ENCODE measurements around the gene ETFA.

ETFA gene

GRCh38 chr15:76311100-76311953 lies at the start of gene ETFA:
TSS of gene ETFA (minus strand) at chr15:76311469. CDS start at chr15:76311388, 81 bp downstream.
- peak within 1 kb of the TSS; percentile 95 for H3K4me3 ChIP-seq (ENCODE audit: low read depth, low read length)
- TF ChIP-seq, protein P1, sequence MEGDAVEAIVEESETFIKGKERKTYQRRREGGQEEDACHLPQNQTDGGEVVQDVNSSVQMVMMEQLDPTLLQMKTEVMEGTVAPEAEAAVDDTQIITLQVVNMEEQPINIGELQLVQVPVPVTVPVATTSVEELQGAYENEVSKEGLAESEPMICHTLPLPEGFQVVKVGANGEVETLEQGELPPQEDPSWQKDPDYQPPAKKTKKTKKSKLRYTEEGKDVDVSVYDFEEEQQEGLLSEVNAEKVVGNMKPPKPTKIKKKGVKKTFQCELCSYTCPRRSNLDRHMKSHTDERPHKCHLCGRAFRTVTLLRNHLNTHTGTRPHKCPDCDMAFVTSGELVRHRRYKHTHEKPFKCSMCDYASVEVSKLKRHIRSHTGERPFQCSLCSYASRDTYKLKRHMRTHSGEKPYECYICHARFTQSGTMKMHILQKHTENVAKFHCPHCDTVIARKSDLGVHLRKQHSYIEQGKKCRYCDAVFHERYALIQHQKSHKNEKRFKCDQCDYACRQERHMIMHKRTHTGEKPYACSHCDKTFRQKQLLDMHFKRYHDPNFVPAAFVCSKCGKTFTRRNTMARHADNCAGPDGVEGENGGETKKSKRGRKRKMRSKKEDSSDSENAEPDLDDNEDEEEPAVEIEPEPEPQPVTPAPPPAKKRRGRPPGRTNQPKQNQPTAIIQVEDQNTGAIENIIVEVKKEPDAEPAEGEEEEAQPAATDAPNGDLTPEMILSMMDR (IDR thresholded peaks at IDR 0.05; ENCODE audit: low read depth, low read length), result no peak

DNA sequence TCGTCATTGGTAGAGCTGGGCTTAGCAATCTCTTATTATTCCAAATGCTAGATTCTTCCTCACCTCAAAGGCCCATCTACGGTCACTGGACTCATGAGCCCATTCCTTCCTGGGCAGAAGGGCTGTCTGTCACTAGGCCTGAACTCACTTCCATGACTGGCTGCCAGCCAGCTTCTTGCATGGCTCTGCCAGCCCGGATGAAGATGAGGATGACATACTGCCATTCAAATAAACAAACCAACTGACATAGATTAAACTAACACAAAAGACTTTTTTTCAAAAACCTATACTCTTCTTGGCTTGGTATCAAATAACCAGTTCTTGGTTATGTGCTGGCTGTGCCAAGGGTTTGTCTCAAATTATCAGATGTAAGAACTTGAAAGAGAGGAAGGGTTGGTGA lies 49.1 kb upstream of the ETFA start:
- H3K4me3 ChIP-seq (ENCODE audit: low read depth, low read length), result no peak overlapping the region
- TF ChIP-seq, protein P1 (IDR thresholded peaks at IDR 0.05; ENCODE audit: low read depth, low read length), result no peak

- TF ChIP-seq, protein P1 (IDR thresholded peaks at IDR 0.05; ENCODE audit: low read depth, low read length), result no peak
- no peak overlapping the region for H3K4me3 ChIP-seq (ENCODE audit: low read depth, low read length)
Measured at GRCh38 chr15:76359152-76359551, 47.9 kb upstream of the ETFA start.

- no peak overlapping the region for H3K4me3 ChIP-seq (ENCODE audit: low read depth, low read length)
- TF ChIP-seq, protein P1 (IDR thresholded peaks at IDR 0.05; ENCODE audit: low read depth, low read length), result no peak
Measured at GRCh38 chr15:76358453-76358852, 47.2 kb upstream of the ETFA start.

- TF ChIP-seq, protein P1 (IDR thresholded peaks at IDR 0.05; ENCODE audit: low read depth, low read length), result no peak
- H3K4me3 ChIP-seq (ENCODE audit: low read depth, low read length), result no peak overlapping the region
Measured at GRCh38 chr15:76354823-76355440, 43.7 kb upstream of the ETFA start.

- TF ChIP-seq, protein P1 (IDR thresholded peaks at IDR 0.05; ENCODE audit: low read depth, low read length), result no peak
- no peak overlapping the region for H3K4me3 ChIP-seq (ENCODE audit: low read depth, low read length)
Measured at GRCh38 chr15:76353903-76354302, 42.6 kb upstream of the ETFA start.

- TF ChIP-seq, protein P1 (IDR thresholded peaks at IDR 0.05; ENCODE audit: low read depth, low read length), result no peak
- H3K4me3 ChIP-seq (ENCODE audit: low read depth, low read length), result no peak overlapping the region
Measured at GRCh38 chr15:76353023-76353577, 41.8 kb upstream of the ETFA start.

All from WI38 (cell line).